ENCODE measurements around the gene CRELD1. TPM values are rescaled to one million over a fixed set of nuclear protein-coding genes. Genes with fewer than 3 reads are reported as not detected.

The CRELD1 gene
- total RNA-seq, 1 experiment from 2014 or later: 15.5 TPM

DNA sequence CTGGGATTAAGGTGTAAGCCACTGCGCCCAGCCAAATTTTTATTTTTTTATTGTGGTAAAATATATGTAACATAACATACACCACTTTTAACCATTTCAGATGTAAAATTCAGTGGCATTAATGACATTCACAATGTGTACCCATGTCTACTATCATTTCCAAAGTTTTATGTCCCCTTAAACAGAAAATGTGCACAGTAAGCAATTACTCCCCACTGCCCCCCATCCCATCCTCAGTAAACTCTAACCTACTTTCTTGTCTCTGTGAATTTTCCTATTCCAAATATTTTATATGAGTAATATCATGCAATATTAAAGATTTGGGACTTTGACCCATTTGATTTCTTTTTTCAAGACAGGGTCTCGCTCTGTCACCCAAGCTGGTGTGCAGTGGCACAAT, 33.2 kb downstream of the CRELD1 start:
- no peak overlapping the region for H3K4ac ChIP-seq (ENCODE audit: low read depth, low read length)
- H3K27me3 ChIP-seq (ENCODE audit: insufficient read depth, low read length): no peaks in the 10 kb centered on the region
- no peak overlapping the region for H3K18ac ChIP-seq (ENCODE audit: insufficient read length, low read depth, low read length)
- no peak overlapping the region for H3K27ac ChIP-seq (ENCODE audit: insufficient read length, low read depth, low read length)
- Mint-ChIP-seq H3K27me3 (ENCODE audit: low read depth) (no peaks in the 10 kb centered on the region), H3K27ac (no peak overlapping the region), H3K36me3 (ENCODE audit: insufficient read depth in 1 of 3, low read depth in 3 of 3) (peaks cover 16 to 44% (median 43%) of the 10 kb centered on the region in 3 experiments; a peak in 6 of 7 replicates), H3K4me1 (no peaks in the 10 kb centered on the region), H3K4me3 (no peak overlapping the region), H3K9me3 (no peaks in the 10 kb centered on the region)
- no peaks in the 10 kb centered on the region for H3K79me1 ChIP-seq (ENCODE audit: insufficient read depth, low read depth, low read length, poor library complexity, severe bottlenecking)
- H4K91ac ChIP-seq (ENCODE audit: insufficient read length, low read depth, low read length): no peak overlapping the region
- WGBS (ENCODE audit: extremely low coverage, insufficient read length, low lambda C conversion rate): no CpG with 5 or more reads among the region's 2 CpGs
- no peak overlapping the region for H2BK20ac ChIP-seq (ENCODE audit: low read depth, low read length, poor library complexity, severe bottlenecking)
- no peak overlapping the region for H3K14ac ChIP-seq (ENCODE audit: insufficient read depth, low read length)
- no peak overlapping the region for H3K23ac ChIP-seq (ENCODE audit: insufficient read length, low read depth, low read length)
- H4K5ac ChIP-seq (ENCODE audit: insufficient read length, low read depth, low read length): no peak overlapping the region
- H3K56ac ChIP-seq (ENCODE audit: insufficient read length, low read depth, low read length): no peak overlapping the region
- H3K79me2 ChIP-seq (ENCODE audit: insufficient read depth, low read length): no peaks in the 10 kb centered on the region
- no peak for DNase-seq
- no peak overlapping the region for H3T11ph ChIP-seq (ENCODE audit: low read length)
- no peak overlapping the region for H2BK5ac ChIP-seq (ENCODE audit: insufficient read length, low read length)
- H3K9me3 ChIP-seq (ENCODE audit: control insufficient read depth, low read depth, low read length): no peaks in the 10 kb centered on the region
- no peak overlapping the region for H3K4me2 ChIP-seq (ENCODE audit: insufficient read depth, insufficient read length, low read length)
- H2BK12ac ChIP-seq (ENCODE audit: insufficient read length, low read depth, low read length): no peak overlapping the region
- no peak overlapping the region for H4K8ac ChIP-seq (replicated peaks; ENCODE audit: insufficient read length, low read depth, low read length)
- H4K20me1 ChIP-seq (ENCODE audit: control insufficient read depth, insufficient read depth, insufficient read length): no peaks in the 10 kb centered on the region
- no peak overlapping the region for H2AFZ ChIP-seq (ENCODE audit: low read length)
- TF ChIP-seq, protein P1, sequence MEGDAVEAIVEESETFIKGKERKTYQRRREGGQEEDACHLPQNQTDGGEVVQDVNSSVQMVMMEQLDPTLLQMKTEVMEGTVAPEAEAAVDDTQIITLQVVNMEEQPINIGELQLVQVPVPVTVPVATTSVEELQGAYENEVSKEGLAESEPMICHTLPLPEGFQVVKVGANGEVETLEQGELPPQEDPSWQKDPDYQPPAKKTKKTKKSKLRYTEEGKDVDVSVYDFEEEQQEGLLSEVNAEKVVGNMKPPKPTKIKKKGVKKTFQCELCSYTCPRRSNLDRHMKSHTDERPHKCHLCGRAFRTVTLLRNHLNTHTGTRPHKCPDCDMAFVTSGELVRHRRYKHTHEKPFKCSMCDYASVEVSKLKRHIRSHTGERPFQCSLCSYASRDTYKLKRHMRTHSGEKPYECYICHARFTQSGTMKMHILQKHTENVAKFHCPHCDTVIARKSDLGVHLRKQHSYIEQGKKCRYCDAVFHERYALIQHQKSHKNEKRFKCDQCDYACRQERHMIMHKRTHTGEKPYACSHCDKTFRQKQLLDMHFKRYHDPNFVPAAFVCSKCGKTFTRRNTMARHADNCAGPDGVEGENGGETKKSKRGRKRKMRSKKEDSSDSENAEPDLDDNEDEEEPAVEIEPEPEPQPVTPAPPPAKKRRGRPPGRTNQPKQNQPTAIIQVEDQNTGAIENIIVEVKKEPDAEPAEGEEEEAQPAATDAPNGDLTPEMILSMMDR (conservative IDR thresholded peaks at IDR 0.05): no peak
- no peak overlapping the region for H2BK120ac ChIP-seq (ENCODE audit: low read depth, low read length, poor library complexity, severe bottlenecking)
- H3K9ac ChIP-seq (ENCODE audit: extremely low read depth, insufficient read length, low read length): no peak overlapping the region
- H3K4me1 ChIP-seq (ENCODE audit: insufficient read depth, low read length): no peaks in the 10 kb centered on the region
- no peaks in the 10 kb centered on the region for H3K23me2 ChIP-seq (ENCODE audit: insufficient read length, low read depth, low read length, poor library complexity, severe bottlenecking)
- no peak overlapping the region for H2BK15ac ChIP-seq (ENCODE audit: low read depth, low read length)
- H2AK5ac ChIP-seq (ENCODE audit: insufficient read length, low read length): no peak overlapping the region
